ENCODE data around the gene IRX3. TPM values are rescaled to one million over a fixed set of nuclear protein-coding genes. Genes with fewer than 3 reads are reported as not detected.
"Not testable (repeated sequence)": the region's sequence is repeated elsewhere in the genome, so short reads cannot be mapped to it uniquely, and the experiment has no call there.

Gene IRX3
- total and polyA plus RNA-seq, 10 of the 15 experiments (the other 5 are each of a cell fraction or from before 2014, with no cell fraction given), result 0.05 TPM; not detected in 9

DNA sequence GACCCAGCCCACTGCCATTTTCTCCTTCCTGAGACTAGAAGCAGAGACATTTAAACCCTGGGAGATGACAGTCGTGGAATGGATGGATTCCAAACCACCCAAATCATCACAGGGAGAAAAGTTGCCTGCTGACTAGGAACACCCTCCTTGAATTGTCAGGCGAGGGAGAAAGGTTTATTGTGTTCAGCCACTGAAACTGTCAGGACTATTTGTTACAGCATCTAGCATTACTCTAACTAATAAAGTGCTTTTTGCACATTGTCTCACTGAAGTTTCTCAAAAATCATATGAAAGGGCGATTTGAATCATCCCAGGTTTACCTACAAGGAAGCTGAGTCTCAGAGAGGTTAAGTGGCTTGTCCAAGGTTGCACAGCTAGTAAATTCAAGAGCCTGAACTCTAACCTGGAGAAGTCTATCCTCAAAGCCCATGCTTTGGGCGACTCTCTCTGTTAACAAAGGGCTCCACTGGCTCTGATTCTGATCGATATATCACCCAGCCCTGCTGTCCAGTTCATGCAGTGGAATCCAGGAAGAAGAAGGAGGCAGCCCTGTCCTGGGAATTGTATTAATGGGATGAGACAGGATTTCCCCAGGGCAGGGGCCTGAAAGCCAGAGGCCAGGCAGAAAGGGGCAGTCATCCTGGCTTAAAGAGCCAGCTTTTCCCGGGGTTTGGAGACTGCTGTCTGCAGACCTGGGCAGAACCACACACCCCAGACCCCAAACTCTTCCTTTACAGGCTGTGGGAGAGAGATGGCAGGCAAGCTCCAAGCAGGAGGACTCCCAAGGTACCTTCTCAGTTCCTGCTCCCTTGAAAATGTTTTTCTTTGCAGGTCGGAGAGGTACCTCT lies 37.5 kb downstream of the IRX3 start (continued):
- TF ChIP-seq NFYA (IDR thresholded peaks at IDR 0.05; ENCODE audit: borderline replicate concordance, low read depth, low read length), result no peak
- TF ChIP-seq FOS (IDR thresholded peaks at IDR 0.05; ENCODE audit: borderline replicate concordance, extremely low read depth, insufficient read length), result no peak
- TF ChIP-seq RBBP5 (conservative IDR thresholded peaks at IDR 0.05), result no peak
- no peak for TF ChIP-seq RFX5 (IDR thresholded peaks at IDR 0.05; ENCODE audit: low read depth, low read length)

DNA sequence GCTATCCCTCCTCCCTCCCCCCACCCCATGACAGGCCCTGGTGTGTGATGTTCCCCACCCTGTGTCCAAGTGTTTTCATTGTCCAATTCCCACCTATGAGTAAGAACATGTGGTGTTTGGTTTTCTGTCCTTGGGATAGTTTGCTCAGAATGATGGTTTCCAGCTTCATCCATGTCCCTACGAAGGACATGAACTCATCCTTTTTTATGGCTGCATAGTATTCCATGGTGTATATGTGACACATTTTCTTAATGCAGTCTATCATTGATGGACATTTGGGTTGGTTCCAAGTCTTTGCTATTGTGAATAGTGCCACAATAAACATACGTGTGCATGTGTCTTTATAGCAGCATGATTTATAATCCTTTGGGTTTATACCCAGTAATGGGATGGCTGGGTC lies 38.9 kb downstream of the IRX3 start:
- H3K27ac ChIP-seq (ENCODE audit: control insufficient read depth, insufficient read depth); RAD21 ChIA-PET (ENCODE audit: unreplicated experiment); H3K9me3 ChIP-seq (replicated peaks; ENCODE audit: control insufficient read depth, insufficient read depth, low read length); H3K9ac ChIP-seq (ENCODE audit: control insufficient read depth, insufficient read depth, low read length); DNase-seq (ENCODE audit: low read depth, low spot score); in situ Hi-C loops (cut with MboI); H4K20me1 ChIP-seq (ENCODE audit: control insufficient read depth, insufficient read depth); H3K27me3 ChIP-seq (replicated peaks in 1 of 2; ENCODE audit: control insufficient read depth in 2 of 2, insufficient read depth in 2 of 2, low read length in 1 of 2); ATAC-seq; H3K4me2 ChIP-seq (ENCODE audit: control insufficient read depth, insufficient read depth); FAIRE-seq; SMC1A ChIA-PET (ENCODE audit: uncharacterized antibody, unreplicated experiment); BruUV-seq (replicated peaks); intact Hi-C loops (cut with micrococcal nuclease; ENCODE audit: unreplicated experiment); H3K36me3 ChIP-seq (ENCODE audit: control insufficient read depth in 2 of 2, insufficient read depth in 2 of 2, low read length in 1 of 2); H3K79me2 ChIP-seq (ENCODE audit: control insufficient read depth, insufficient read depth, low read length); H3K4me3 ChIP-seq; CTCF ChIA-PET; H2AFZ ChIP-seq (ENCODE audit: control insufficient read depth, low read depth, low read length); POLR2A ChIA-PET; H3K4me1 ChIP-seq (ENCODE audit: control insufficient read depth, insufficient read depth, low read length): not testable (repeated sequence)
- WGBS (ENCODE audit: insufficient coverage, insufficient replicate concordance, low lambda C conversion rate, missing lambda C conversion rate), result 34% methylated on average over 2 of the region's 2 CpGs

DNA sequence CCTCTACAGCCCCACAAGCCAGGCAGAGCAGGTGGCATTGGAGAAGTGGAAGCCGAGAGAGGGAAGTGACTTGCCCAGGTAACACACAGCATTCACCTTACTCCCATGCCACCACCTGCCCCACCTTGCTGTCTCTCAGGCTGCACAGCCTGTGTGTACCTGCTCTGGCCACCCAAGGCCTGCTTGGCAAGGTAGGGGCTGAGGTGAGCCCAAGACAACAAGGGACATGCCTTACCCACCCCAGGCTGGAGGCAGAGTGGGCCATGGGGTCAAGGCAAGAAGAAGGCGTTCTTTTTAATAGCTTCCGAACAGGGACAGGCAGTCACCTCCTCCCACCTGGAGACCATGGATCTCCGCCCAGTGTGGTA lies 40.1 kb downstream of the IRX3 start:
- intact Hi-C loops (cut with micrococcal nuclease; ENCODE audit: unreplicated experiment), result no loop called here
- Histone ChIP-seq H3K9ac (ENCODE audit: control insufficient read depth, insufficient read depth, low read length) (no peak overlapping the region), H2AFZ (ENCODE audit: control insufficient read depth, low read depth, low read length) (no peak overlapping the region), H3K4me3 (no peak overlapping the region), H3K4me1 (ENCODE audit: control insufficient read depth, insufficient read depth, low read length) (no peaks in the 10 kb centered on the region), H3K9me3 (replicated peaks; ENCODE audit: control insufficient read depth, insufficient read depth, low read length) (no peaks in the 10 kb centered on the region), H3K27me3 (replicated peaks in 1 of 2; ENCODE audit: control insufficient read depth in 2 of 2, insufficient read depth in 2 of 2, low read length in 1 of 2) (no peaks in the 10 kb centered on the region), H3K79me2 (ENCODE audit: control insufficient read depth, insufficient read depth, low read length) (no peaks in the 10 kb centered on the region), H3K4me2 (ENCODE audit: control insufficient read depth, insufficient read depth) (no peak overlapping the region), H3K36me3 (ENCODE audit: control insufficient read depth in 2 of 2, insufficient read depth in 2 of 2, low read length in 1 of 2) (no peaks in the 10 kb centered on the region), H4K20me1 (ENCODE audit: control insufficient read depth, insufficient read depth) (no peaks in the 10 kb centered on the region), H3K27ac (ENCODE audit: control insufficient read depth, insufficient read depth) (no peak overlapping the region)
- CTCF ChIA-PET, result no interaction called here
- BruUV-seq (replicated peaks), result no TSS peak
- in situ Hi-C loops (cut with MboI), result no loop called here
- ATAC-seq, result no peak
- FAIRE-seq, result no peak
- WGBS (ENCODE audit: insufficient coverage, insufficient replicate concordance, low lambda C conversion rate, missing lambda C conversion rate), result 58% methylated on average over 4 of the region's 4 CpGs
- POLR2A ChIA-PET, result no interaction called here
- RAD21 ChIA-PET (ENCODE audit: unreplicated experiment), result no interaction called here
- SMC1A ChIA-PET (ENCODE audit: uncharacterized antibody, unreplicated experiment), result no interaction called here
- DNase-seq (ENCODE audit: low read depth, low spot score), result no peak
- TF ChIP-seq YBX1 (IDR thresholded peaks at IDR 0.05) (no peak), SPI1 (IDR thresholded peaks at IDR 0.05; ENCODE audit: borderline replicate concordance, insufficient read depth, low read depth, low read length) (no peak)
- TF ChIP-seq, protein P1, sequence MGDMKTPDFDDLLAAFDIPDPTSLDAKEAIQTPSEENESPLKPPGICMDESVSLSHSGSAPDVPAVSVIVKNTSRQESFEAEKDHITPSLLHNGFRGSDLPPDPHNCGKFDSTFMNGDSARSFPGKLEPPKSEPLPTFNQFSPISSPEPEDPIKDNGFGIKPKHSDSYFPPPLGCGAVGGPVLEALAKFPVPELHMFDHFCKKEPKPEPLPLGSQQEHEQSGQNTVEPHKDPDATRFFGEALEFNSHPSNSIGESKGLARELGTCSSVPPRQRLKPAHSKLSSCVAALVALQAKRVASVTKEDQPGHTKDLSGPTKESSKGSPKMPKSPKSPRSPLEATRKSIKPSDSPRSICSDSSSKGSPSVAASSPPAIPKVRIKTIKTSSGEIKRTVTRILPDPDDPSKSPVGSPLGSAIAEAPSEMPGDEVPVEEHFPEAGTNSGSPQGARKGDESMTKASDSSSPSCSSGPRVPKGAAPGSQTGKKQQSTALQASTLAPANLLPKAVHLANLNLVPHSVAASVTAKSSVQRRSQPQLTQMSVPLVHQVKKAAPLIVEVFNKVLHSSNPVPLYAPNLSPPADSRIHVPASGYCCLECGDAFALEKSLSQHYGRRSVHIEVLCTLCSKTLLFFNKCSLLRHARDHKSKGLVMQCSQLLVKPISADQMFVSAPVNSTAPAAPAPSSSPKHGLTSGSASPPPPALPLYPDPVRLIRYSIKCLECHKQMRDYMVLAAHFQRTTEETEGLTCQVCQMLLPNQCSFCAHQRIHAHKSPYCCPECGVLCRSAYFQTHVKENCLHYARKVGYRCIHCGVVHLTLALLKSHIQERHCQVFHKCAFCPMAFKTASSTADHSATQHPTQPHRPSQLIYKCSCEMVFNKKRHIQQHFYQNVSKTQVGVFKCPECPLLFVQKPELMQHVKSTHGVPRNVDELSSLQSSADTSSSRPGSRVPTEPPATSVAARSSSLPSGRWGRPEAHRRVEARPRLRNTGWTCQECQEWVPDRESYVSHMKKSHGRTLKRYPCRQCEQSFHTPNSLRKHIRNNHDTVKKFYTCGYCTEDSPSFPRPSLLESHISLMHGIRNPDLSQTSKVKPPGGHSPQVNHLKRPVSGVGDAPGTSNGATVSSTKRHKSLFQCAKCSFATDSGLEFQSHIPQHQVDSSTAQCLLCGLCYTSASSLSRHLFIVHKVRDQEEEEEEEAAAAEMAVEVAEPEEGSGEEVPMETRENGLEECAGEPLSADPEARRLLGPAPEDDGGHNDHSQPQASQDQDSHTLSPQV (IDR thresholded peaks at IDR 0.05), result no peak
- TF ChIP-seq, protein P2, sequence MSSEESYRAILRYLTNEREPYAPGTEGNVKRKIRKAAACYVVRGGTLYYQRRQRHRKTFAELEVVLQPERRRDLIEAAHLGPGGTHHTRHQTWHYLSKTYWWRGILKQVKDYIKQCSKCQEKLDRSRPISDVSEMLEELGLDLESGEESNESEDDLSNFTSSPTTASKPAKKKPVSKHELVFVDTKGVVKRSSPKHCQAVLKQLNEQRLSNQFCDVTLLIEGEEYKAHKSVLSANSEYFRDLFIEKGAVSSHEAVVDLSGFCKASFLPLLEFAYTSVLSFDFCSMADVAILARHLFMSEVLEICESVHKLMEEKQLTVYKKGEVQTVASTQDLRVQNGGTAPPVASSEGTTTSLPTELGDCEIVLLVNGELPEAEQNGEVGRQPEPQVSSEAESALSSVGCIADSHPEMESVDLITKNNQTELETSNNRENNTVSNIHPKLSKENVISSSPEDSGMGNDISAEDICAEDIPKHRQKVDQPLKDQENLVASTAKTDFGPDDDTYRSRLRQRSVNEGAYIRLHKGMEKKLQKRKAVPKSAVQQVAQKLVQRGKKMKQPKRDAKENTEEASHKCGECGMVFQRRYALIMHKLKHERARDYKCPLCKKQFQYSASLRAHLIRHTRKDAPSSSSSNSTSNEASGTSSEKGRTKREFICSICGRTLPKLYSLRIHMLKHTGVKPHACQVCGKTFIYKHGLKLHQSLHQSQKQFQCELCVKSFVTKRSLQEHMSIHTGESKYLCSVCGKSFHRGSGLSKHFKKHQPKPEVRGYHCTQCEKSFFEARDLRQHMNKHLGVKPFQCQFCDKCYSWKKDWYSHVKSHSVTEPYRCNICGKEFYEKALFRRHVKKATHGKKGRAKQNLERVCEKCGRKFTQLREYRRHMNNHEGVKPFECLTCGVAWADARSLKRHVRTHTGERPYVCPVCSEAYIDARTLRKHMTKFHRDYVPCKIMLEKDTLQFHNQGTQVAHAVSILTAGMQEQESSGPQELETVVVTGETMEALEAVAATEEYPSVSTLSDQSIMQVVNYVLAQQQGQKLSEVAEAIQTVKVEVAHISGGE (CRISPR knock-in tag; IDR thresholded peaks at IDR 0.05), result no peak

All from GM12878 (cell line).